Small intestine (tissue), 7 donors: Measurements from ENCODE around the gene MRTO4. TPM values are rescaled to one million over a fixed set of nuclear protein-coding genes. Genes with fewer than 3 reads are reported as not detected.
A peak's percentile ranks its signal among the peaks of the same experiment; 100 is the strongest.
"Not testable (repeated sequence)": the region's sequence is repeated elsewhere in the genome, so short reads cannot be mapped to it uniquely, and the experiment has no call there.

Source experiments
- DNase-seq, 2 donors: peaks; one replicate each; pipeline versions ENCODE4 v3.0.0 to v3.0.0-alpha.2; 2013
- FAIRE-seq: peaks from 2 replicates; lab custom pipeline; 2012; peaks lifted over from hg19 to GRCh38; lab: Jason Lieb, UNC
- H3K27ac ChIP-seq, 3 donors: one replicate each; pipeline ENCODE4 v1.5.1; 2013; ENCODE audit warnings: low read length in 2 of 3, mild to moderate bottlenecking in 2 of 3, control low read depth in 1 of 3, inconsistent platforms in 1 of 3, low read depth in 1 of 3, moderate library complexity in 1 of 3
- H3K27me3 ChIP-seq, 3 donors: one replicate each; pipeline ENCODE4 v1.6.1; 2013; ENCODE audit warnings: low read length in 3 of 3, inconsistent platforms in 1 of 3; ENCODE audit not compliant: control insufficient read depth in 3 of 3, insufficient read depth in 3 of 3
- H3K36me3 ChIP-seq, 3 donors: one replicate each; pipeline ENCODE4 v1.6.1; 2013; ENCODE audit warnings: low read length in 3 of 3, inconsistent platforms in 1 of 3, low read depth in 1 of 3, mild to moderate bottlenecking in 1 of 3, moderate library complexity in 1 of 3; ENCODE audit not compliant: control insufficient read depth in 3 of 3, insufficient read depth in 2 of 3
- H3K4me1 ChIP-seq, 3 donors: one replicate each; pipeline ENCODE4 v1.6.1; 2013; ENCODE audit warnings: low read length in 2 of 3, inconsistent platforms in 1 of 3, low read depth in 1 of 3, mild to moderate bottlenecking in 1 of 3, moderate library complexity in 1 of 3; ENCODE audit not compliant: control insufficient read depth in 3 of 3, insufficient read depth in 2 of 3
- H3K4me3 ChIP-seq, 3 donors: one replicate each; pipeline ENCODE4 v1.5.1; 2013; ENCODE audit warnings: low read length in 3 of 3, control low read depth in 1 of 3, inconsistent platforms in 1 of 3, low read depth in 1 of 3, mild to moderate bottlenecking in 1 of 3, moderate library complexity in 1 of 3
- H3K9me3 ChIP-seq, 2 donors: one replicate each; pipeline ENCODE4 v1.6.1; 2013; ENCODE audit warnings: low read depth in 1 of 2, low read length in 1 of 2; ENCODE audit not compliant: control insufficient read depth in 2 of 2, insufficient read depth in 1 of 2
- WGBS, 3 donors: extraction: QIAGEN DNeasy Blood & Tissue Kit; methylation state at CpG; one replicate each; pipeline ENCODE4 v1.1.7; 2013; 5-methylcytosine and 5-hydroxymethylcytosine counted together
- polyA plus RNA-seq, 4 donors: library from polyadenylated mRNA; stranded (reverse) in 3 of 4; unstranded in 1 of 4; fragments of 200-250 nt in 3 of 4; fragments of 120-200 nt in 1 of 4; gene quantifications; one replicate each; pipeline versions ENCODE4 v1.2.1 to v1.2.3, GENCODE V29; 2013
- donor health status: healthy with polysubstance abuse.
- donor health status: control.
- donor health status: control.
- donor health status: Bipolar disorder and iron deficiency.
- donor health status: healthy.

The MRTO4 gene
- polyA plus RNA-seq, 4 donors: 7.6 to 40.3 (median 17.5) TPM

GRCh38 chr1:19256301-19256700, 4.7 kb downstream of the MRTO4 start:
- H3K9me3 ChIP-seq, H3K4me3 ChIP-seq, DNase-seq, H3K27ac ChIP-seq, FAIRE-seq, H3K27me3 ChIP-seq, H3K4me1 ChIP-seq: not testable (repeated sequence)
- H3K36me3 ChIP-seq: peaks cover 19 to 75% (median 20%) of the 10 kb centered on the region in 3 donors
- 87 to 91% (median 89%) methylated on average over 5 of the region's 5 CpGs for WGBS, 3 donors

GRCh38 chr1:19257178-19257914, 5.7 kb downstream of the MRTO4 start:
- DNase-seq: no peak
- peaks cover 20 to 83% (median 23%) of the 10 kb centered on the region in 3 donors for H3K36me3 ChIP-seq
- H3K4me1 ChIP-seq: peaks cover 0 to 6% (median 2%) of the 10 kb centered on the region in 3 donors
- H3K9me3 ChIP-seq: no peaks in the 10 kb centered on the region
- no peaks in the 10 kb centered on the region for H3K27me3 ChIP-seq
- no peak for FAIRE-seq
- no peak overlapping the region for H3K4me3 ChIP-seq
- WGBS, 3 donors: 76 to 85% (median 79%) methylated on average over 15 of the region's 15 CpGs
- H3K27ac ChIP-seq: no peak overlapping the region

- FAIRE-seq (no peak), DNase-seq (no peak)
- Histone ChIP-seq H3K4me3 (no peak overlapping the region), H3K9me3 (no peaks in the 10 kb centered on the region), H3K36me3 (peaks cover 20 to 86% (median 24%) of the 10 kb centered on the region in 3 donors), H3K4me1 (no peaks in the 10 kb centered on the region), H3K27ac (no peak overlapping the region), H3K27me3 (no peaks in the 10 kb centered on the region)
- 84 to 91% (median 88%) methylated on average over 10 of the region's 10 CpGs for WGBS, 3 donors
Observed at GRCh38 chr1:19258353-19258752, 6.7 kb downstream of the MRTO4 start.

- Histone ChIP-seq H3K36me3 (peaks cover 20 to 68% (median 24%) of the 10 kb centered on the region in 3 donors), H3K9me3 (no peaks in the 10 kb centered on the region), H3K27ac (peak overlapping the region in 1 of 3 donors; percentile 9), H3K27me3 (no peaks in the 10 kb centered on the region), H3K4me1 (no peaks in the 10 kb centered on the region), H3K4me3 (no peak overlapping the region)
- 69 to 72% (median 69%) methylated on average over 19 to 21 of the region's 21 CpGs for WGBS, 3 donors
- DNase-seq (peak in 1 of 2 donors; percentile 41), FAIRE-seq (no peak)
Observed at GRCh38 chr1:19260211-19261138, 8.9 kb downstream of the MRTO4 start.

GRCh38 chr1:19262047-19262446, 10.4 kb downstream of the MRTO4 start:
- no peaks in the 10 kb centered on the region for H3K27me3 ChIP-seq
- H3K4me3 ChIP-seq: no peak overlapping the region
- peaks cover 19 to 58% (median 23%) of the 10 kb centered on the region in 3 donors for H3K36me3 ChIP-seq
- no peaks in the 10 kb centered on the region for H3K9me3 ChIP-seq
- no peak for DNase-seq
- H3K27ac ChIP-seq: no peak overlapping the region
- H3K4me1 ChIP-seq: no peaks in the 10 kb centered on the region
- FAIRE-seq: no peak
- WGBS, 3 donors: 79 to 84% (median 83%) methylated on average over 5 of the region's 5 CpGs

GRCh38 chr1:19262744-19263143, 11.1 kb downstream of the MRTO4 start:
- no peak overlapping the region for H3K4me3 ChIP-seq
- H3K27ac ChIP-seq: no peak overlapping the region
- no peaks in the 10 kb centered on the region for H3K27me3 ChIP-seq
- FAIRE-seq (no peak), DNase-seq (no peak)
- no peaks in the 10 kb centered on the region for H3K9me3 ChIP-seq
- H3K4me1 ChIP-seq: no peaks in the 10 kb centered on the region
- H3K36me3 ChIP-seq: peaks cover 15 to 53% (median 23%) of the 10 kb centered on the region in 3 donors
- 91 to 97% (median 95%) methylated on average over 5 of the region's 5 CpGs for WGBS, 3 donors

- H3K27me3 ChIP-seq: no peaks in the 10 kb centered on the region
- no peak overlapping the region for H3K4me3 ChIP-seq
- H3K36me3 ChIP-seq: peaks cover 2 to 39% (median 20%) of the 10 kb centered on the region in 3 donors
- 83 to 92% (median 87%) methylated on average over 11 of the region's 11 CpGs for WGBS, 3 donors
- no peaks in the 10 kb centered on the region for H3K9me3 ChIP-seq
- no peak overlapping the region for H3K27ac ChIP-seq
- DNase-seq (no peak), FAIRE-seq (no peak)
- peaks cover 0 to 20% (median 0%) of the 10 kb centered on the region in 3 donors for H3K4me1 ChIP-seq
Observed at GRCh38 chr1:19268445-19268844, 16.8 kb downstream of the MRTO4 start.
